GM23338 (cell line): Measurements from ENCODE around the gene PTGDR2. TPM values are rescaled to one million over a fixed set of nuclear protein-coding genes. Genes with fewer than 3 reads are reported as not detected.

Source experiments
- ATAC-seq: fragments of 200-7000 bp; cut with Tn5 transposase; 3 replicates; pipeline ENCODE4 v1.9.1; 2020
- DNase-seq: peaks from one replicate; pipeline ENCODE4 v3.0.0-alpha.2; 2015; ENCODE audit warnings: low spot score
- H2AFZ ChIP-seq: fragments of 200-600 bp; sonication (generic); 2 replicates; pipeline ENCODE4 v1.8.0; 2016; ENCODE audit warnings: antibody characterized with exemption, mild to moderate bottlenecking, moderate library complexity
- H3F3A ChIP-seq: fragments of 200-600 bp; sonication (generic); replicated peaks from 2 replicates; pipeline ENCODE4 v1.8.0; 2017; ENCODE audit warnings: antibody characterized with exemption, mixed run types, low read depth
- H3K27ac ChIP-seq: fragments of 200-600 bp; sonication (generic); 2 replicates; pipeline ENCODE4 v1.6.1; 2016; ENCODE audit warnings: low read depth
- H3K27me3 ChIP-seq: fragments of 200-600 bp; sonication (generic); 2 replicates; pipeline ENCODE4 v1.8.0; 2016; ENCODE audit warnings: mild to moderate bottlenecking, mixed run types, moderate library complexity; ENCODE audit not compliant: insufficient read depth
- H3K36me3 ChIP-seq: fragments of 200-600 bp; sonication (generic); 2 replicates; pipeline ENCODE4 v1.8.0; 2016; ENCODE audit warnings: mild to moderate bottlenecking; ENCODE audit not compliant: insufficient read depth
- H3K4me1 ChIP-seq: fragments of 200-600 bp; sonication (generic); 2 replicates; pipeline ENCODE4 v1.8.0; 2016; ENCODE audit warnings: mild to moderate bottlenecking, moderate library complexity; ENCODE audit not compliant: insufficient read depth
- H3K4me2 ChIP-seq: fragments of 200-600 bp; sonication (generic); 2 replicates; pipeline ENCODE4 v1.7.1; 2017; ENCODE audit warnings: mixed run types
- H3K4me3 ChIP-seq: fragments of 200-600 bp; sonication (generic); 2 replicates; pipeline ENCODE4 v1.6.1; 2016; ENCODE audit warnings: mixed run types
- H3K79me2 ChIP-seq: fragments of 200-600 bp; sonication (generic); replicated peaks from 2 replicates; pipeline ENCODE4 v1.8.0; 2017; ENCODE audit warnings: mild to moderate bottlenecking; ENCODE audit not compliant: insufficient read depth
- H3K9me2 ChIP-seq: fragments of 200-600 bp; sonication (generic); 2 replicates; pipeline ENCODE4 v1.8.0; 2017; ENCODE audit not compliant: insufficient read depth
- H4K20me1 ChIP-seq: fragments of 200-600 bp; sonication (generic); replicated peaks from 2 replicates; pipeline ENCODE4 v1.8.0; 2017; ENCODE audit warnings: mild to moderate bottlenecking; ENCODE audit not compliant: insufficient read depth
- H3K27ac Mint-ChIP-seq: 2 replicates; pipeline ENCODE4 v1.8.0; 2020; ENCODE audit warnings: inconsistent platforms, mild to moderate bottlenecking, moderate library complexity, mixed read lengths
- H3K27me3 Mint-ChIP-seq: 3 replicates; pipeline ENCODE4 v1.8.0; 2022; ENCODE audit warnings: low read depth, mild to moderate bottlenecking, moderate library complexity, mixed read lengths, inconsistent platforms; ENCODE audit not compliant: insufficient read depth, poor library complexity
- H3K36me3 Mint-ChIP-seq: 3 replicates; pipeline ENCODE4 v1.8.0; 2021; ENCODE audit warnings: low read depth, mild to moderate bottlenecking, inconsistent platforms, moderate library complexity, mixed read lengths
- H3K4me1 Mint-ChIP-seq: 3 replicates; pipeline ENCODE4 v1.8.0; 2020; ENCODE audit warnings: mild to moderate bottlenecking, inconsistent platforms, mixed read lengths
- H3K4me3 Mint-ChIP-seq: 3 replicates; pipeline ENCODE4 v1.8.0; 2021; ENCODE audit warnings: moderate library complexity, mild to moderate bottlenecking, inconsistent platforms, mixed read lengths
- H3K9me3 Mint-ChIP-seq: 3 replicates; pipeline ENCODE4 v1.8.0; 2020; ENCODE audit warnings: moderate library complexity, mild to moderate bottlenecking, inconsistent platforms, mixed read lengths
- CREB1 ChIP-seq: fragments of 250-450 bp; sonication (Bioruptor Pico); IDR thresholded peaks from 2 replicates; pipeline ENCODE4 v1.5.0; 2020; ENCODE audit warnings: low read depth, mild to moderate bottlenecking, moderate library complexity
- EZH2 ChIP-seq: fragments of 200-600 bp; sonication (generic); IDR thresholded peaks from one replicate; pipeline ENCODE4 v1.8.0; 2017; ENCODE audit warnings: antibody characterized with exemption, mild to moderate bottlenecking, low read depth; ENCODE audit not compliant: unreplicated experiment
- EZH2phosphoT487 ChIP-seq: fragments of 200-600 bp; sonication (generic); IDR thresholded peaks from one replicate; pipeline ENCODE4 v1.8.1; 2018; ENCODE audit warnings: antibody characterized with exemption; ENCODE audit not compliant: unreplicated experiment
- NANOG ChIP-seq: IDR thresholded peaks from 2 replicates; pipeline ENCODE4 v1.6.1; 2016; ENCODE audit warnings: antibody characterized with exemption, borderline replicate concordance
- POLR2AphosphoS5 ChIP-seq: IDR thresholded peaks from 2 replicates; pipeline ENCODE4 v1.6.1; 2016; ENCODE audit warnings: antibody characterized with exemption, low read depth
- REST ChIP-seq: IDR thresholded peaks from one replicate; pipeline ENCODE4 v1.6.1; 2018; ENCODE audit warnings: antibody characterized with exemption; ENCODE audit not compliant: unreplicated experiment
- ZNF114 ChIP-seq: fragments of 250-450 bp; sonication (Bioruptor Pico); IDR thresholded peaks from 2 replicates; pipeline ENCODE4 v1.5.0; 2020; ENCODE audit warnings: mild to moderate bottlenecking, moderate library complexity
- ZNF331 ChIP-seq: fragments of 250-450 bp; sonication (Bioruptor Pico); IDR thresholded peaks from 2 replicates; pipeline ENCODE4 v1.5.0; 2020; ENCODE audit warnings: low read depth, mild to moderate bottlenecking, moderate library complexity
- long read RNA-seq: library from polyadenylated mRNA; unstranded; transcript quantifications from one replicate; pipeline ENCODE4 v2.0.0, GENCODE V29; 2020; ENCODE audit not compliant: unreplicated experiment
- polyA plus RNA-seq: library from polyadenylated mRNA; unstranded; fragments of >200 nt; fragmentation: Nextera tagmentation; extraction: Ambion mirVana; gene quantifications from 2 replicates; pipeline ENCODE4 v1.2.1, GENCODE V29; 2016
- total RNA-seq: library from RNA; depleted of rRNA; stranded (reverse); fragments of >200 nt; shearing (Covaris generic); gene quantifications from 2 replicates; pipeline ENCODE4 v1.2.3, GENCODE V29; 2014; rRNA removed

Gene PTGDR2
- total RNA-seq (0.24 and 0.35 TPM in 2 replicates), polyA plus RNA-seq (0.57 and 0.73 TPM in 2 replicates)
- long read RNA-seq: 0 reads

GRCh38 chr11:60855726-60856633, at the start of gene PTGDR2:
TSS of gene PTGDR2 (minus strand) at chr11:60855950. CDS start at chr11:60853722, 2,228 bp downstream.
- DNase-seq (no peak), ATAC-seq (no peak)
- H3K4me3 ChIP-seq: no peak within 1 kb of the TSS
- peaks cover 23% of the 10 kb centered on the region for H3K27me3 ChIP-seq
- Mint-ChIP-seq H3K27me3 (peaks cover 18% of the 10 kb centered on the region), H3K4me1 (peaks cover 12% of the 10 kb centered on the region), H3K4me3 (no peak within 1 kb of the TSS), H3K36me3 (peaks cover 15% of the 10 kb centered on the region), H3K27ac (no peak within 1 kb of the TSS), H3K9me3 (no peaks in the 10 kb centered on the region; the same call in 2 of the 3 replicates)
- no peak within 1 kb of the TSS for H2AFZ ChIP-seq
- TF ChIP-seq ZNF114 (CRISPR knock-in tag): no peak
- TF ChIP-seq NANOG: no peak
- TF ChIP-seq CREB1 (CRISPR knock-in tag): no peak
- no peak for TF ChIP-seq POLR2AphosphoS5
- no peak for TF ChIP-seq ZNF331 (CRISPR knock-in tag)
- TF ChIP-seq REST: no peak
- no peak for TF ChIP-seq EZH2phosphoT487
- no peak for TF ChIP-seq EZH2
- H3K4me2 ChIP-seq: no peak within 1 kb of the TSS
- no peak within 1 kb of the TSS for H3K27ac ChIP-seq
- H3K79me2 ChIP-seq: no peaks in the 10 kb centered on the region
- H3K9me2 ChIP-seq: no peaks in the 10 kb centered on the region
- peaks cover 9% of the 10 kb centered on the region; the same call in 1 of the 2 replicates for H3F3A ChIP-seq
- no peaks in the 10 kb centered on the region for H3K36me3 ChIP-seq
- H3K4me1 ChIP-seq: 0 out of 2 replicates have a peak, but pooled peaks cover 5% of the 10 kb centered on the region
- H4K20me1 ChIP-seq: no peaks in the 10 kb centered on the region; the same call in 1 of the 2 replicates

GRCh38 chr11:60905047-60905446, 49.3 kb upstream of the PTGDR2 start:
- Histone ChIP-seq H3F3A (peaks cover 5% of the 10 kb centered on the region; the same call in 1 of the 2 replicates), H3K79me2 (peaks cover 38% of the 10 kb centered on the region), H3K4me2 (peak overlapping the region; percentile 98), H3K4me3 (peak overlapping the region; percentile 86), H3K27ac (no peak overlapping the region), H3K27me3 (no peaks in the 10 kb centered on the region), H2AFZ (no peak overlapping the region), H4K20me1 (peaks cover 28% of the 10 kb centered on the region), H3K36me3 (peaks cover 9% of the 10 kb centered on the region), H3K4me1 (peaks cover 12% of the 10 kb centered on the region), H3K9me2 (no peaks in the 10 kb centered on the region)
- H3K27me3 Mint-ChIP-seq: no peaks in the 10 kb centered on the region
- peaks cover 16% of the 10 kb centered on the region for H3K4me1 Mint-ChIP-seq
- peak overlapping the region; percentile 77 for H3K4me3 Mint-ChIP-seq
- ATAC-seq: no peak
- H3K36me3 Mint-ChIP-seq: peaks cover 37% of the 10 kb centered on the region
- no peaks in the 10 kb centered on the region for H3K9me3 Mint-ChIP-seq
- no peak for DNase-seq
- H3K27ac Mint-ChIP-seq: peak overlapping the region; percentile 92
- TF ChIP-seq POLR2AphosphoS5 (no peak), EZH2 (no peak), REST (no peak)
